NK-92 (cell line): ENCODE data around the gene TOMM40.
"Not testable (repeated sequence)": the region's sequence is repeated elsewhere in the genome, so short reads cannot be mapped to it uniquely, and the experiment has no call there.

ENCODE experiments used
- DNase-seq: peaks from one replicate; lab custom pipeline; 2025; ENCODE audit not compliant: unreplicated experiment; lab: John Stamatoyannopoulos, UW

TOMM40 gene

DNA sequence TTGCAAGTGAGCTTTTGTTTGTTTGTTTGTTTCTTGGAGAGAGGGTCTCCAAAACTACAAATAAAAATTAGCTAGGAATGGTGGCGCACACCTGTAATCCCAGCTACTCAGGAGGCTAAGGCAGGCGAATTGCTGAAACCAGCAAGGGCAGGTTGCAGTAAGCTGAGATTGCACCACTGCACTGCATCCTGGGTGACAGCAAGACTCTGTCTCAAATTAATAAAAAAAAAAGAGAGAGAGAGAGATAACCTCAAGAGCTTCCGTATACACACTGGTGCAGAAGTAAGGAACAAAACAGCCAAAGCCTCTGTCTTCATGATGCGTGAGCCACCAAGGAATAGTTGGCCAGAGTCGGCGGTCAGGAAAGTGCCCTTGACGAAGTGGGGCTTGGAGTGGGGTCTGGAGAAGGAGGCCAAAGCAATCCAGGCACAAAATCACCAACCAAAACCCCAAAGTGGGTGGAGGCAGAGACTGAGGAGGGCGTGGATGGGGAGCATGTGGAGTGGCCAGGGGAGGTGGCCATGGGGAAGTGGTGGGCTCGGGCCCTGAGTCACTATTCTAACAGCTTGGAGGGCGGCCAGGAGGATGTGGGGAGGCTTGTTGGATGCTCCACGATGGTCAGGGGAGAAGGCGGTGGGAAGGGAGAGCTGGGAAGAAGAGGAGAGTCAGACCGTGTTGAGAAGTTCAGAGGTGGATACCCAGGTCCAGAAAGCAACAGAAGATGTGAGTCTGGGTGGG lies 21.2 kb upstream of the TOMM40 start:
- no peak for DNase-seq

DNA sequence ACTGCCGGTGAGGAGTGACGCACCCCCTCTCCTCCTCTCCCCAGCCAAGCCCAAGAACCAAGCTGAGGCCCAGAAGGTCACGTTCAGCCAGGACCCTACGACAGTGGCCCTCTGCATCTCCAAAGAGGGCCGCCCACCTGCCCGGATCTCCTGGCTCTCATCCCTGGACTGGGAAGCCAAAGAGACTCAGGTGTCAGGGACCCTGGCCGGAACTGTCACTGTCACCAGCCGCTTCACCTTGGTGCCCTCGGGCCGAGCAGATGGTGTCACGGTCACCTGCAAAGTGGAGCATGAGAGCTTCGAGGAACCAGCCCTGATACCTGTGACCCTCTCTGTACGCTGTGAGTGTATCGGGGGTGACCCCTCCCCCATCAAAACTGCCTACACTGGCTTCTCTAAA lies 19.2 kb upstream of the TOMM40 start:
- no peak for DNase-seq

DNA sequence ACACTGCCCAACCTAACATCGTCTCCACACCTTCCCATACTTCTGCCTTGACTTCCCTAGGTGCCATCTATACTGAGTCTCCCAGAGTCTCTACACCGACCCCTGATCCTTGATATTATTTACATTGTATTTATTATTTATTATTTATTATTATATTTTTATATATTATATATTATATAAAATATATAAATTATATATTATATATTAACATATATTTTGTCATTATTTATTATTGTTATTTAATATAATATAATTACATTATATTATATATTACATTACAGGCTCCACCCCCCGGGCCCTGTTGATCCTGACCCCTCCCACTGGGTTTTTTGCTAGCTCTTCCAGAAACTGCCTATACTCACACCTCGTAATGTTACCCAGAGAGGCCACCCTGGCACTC lies 18.4 kb upstream of the TOMM40 start:
- no peak for DNase-seq

DNA sequence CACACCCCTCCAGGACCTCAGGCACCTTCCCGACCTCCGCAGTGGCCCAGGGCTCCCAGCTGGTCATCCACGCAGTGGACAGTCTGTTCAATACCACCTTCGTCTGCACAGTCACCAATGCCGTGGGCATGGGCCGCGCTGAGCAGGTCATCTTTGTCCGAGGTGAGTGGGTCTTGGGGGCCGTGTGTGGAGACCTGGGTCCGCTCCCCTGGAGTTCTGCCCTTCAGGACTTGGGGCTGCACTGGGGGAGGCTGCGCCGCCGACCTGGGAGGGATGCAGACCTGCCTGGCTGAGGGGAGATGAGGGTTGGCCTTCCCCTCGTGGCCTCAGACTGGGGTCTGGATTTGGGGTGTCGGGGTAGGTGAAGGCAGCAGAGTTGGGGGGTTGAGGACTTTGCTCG lies 16.7 kb upstream of the TOMM40 start:
- no peak for DNase-seq

DNA sequence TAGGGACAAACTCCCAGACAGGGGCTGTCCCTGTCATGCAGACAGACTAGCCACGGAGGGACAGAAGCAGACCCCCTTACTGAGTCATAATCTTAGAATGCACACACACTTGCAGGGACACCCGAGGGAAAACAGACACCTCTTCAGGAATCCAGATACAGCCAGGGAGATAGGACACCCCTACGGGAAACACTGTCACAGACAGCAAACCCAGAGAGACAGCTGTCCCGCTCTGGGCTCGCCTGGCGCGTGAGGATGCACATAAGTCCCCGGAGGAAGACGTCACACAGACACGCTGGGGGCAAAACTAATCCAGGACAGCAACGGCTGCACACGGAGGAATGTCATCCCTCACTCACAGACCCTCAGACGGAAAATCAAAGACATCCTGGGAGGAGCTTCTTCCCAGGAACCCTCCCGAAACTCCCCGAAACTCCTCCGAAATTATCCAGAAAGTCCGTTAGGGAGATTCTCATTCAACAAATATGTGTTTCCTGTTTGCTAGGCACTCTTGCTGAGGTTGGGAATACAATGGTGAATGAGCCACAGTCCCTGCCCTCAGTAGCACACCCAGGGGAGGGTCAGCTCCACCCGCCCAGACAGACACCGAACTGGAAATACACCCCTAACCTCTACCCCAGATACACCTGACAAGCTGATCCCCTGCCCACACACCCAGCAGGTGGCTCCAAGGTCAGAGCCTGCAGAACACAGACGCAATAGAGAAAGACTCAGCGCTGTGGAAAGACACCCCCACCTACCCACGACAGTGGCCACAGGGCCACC lies 15.2 kb upstream of the TOMM40 start:
- DNase-seq = no peak

DNA sequence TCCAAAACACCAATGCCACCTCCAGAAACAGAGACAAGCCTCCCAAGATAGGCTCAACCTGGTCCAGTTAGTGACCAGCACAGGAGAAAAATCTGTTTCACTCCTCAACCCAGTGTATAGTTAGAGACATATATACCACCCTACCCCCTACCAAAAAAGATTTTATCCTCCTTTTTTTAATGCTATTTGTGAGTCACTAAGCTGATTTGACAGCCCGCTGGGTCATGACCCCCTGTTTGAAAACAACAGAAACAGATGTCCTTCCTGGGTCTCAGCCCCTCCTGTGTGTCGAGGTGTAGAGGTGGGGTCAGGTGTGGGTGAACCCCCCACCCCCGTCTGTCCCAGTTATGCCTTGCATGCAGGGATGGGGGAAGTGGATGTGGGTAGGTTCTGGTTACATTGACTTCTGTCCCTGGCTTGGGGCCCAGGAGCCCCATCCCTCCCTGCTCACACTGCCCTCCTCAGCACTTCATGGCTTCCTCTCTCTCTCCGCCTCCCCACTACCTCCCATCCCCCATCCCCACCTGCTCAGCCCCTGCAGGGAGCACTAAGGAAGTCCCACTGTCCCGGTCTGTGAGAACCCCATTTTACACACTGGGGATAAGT lies 14.0 kb upstream of the TOMM40 start:
- no peak for DNase-seq

DNA sequence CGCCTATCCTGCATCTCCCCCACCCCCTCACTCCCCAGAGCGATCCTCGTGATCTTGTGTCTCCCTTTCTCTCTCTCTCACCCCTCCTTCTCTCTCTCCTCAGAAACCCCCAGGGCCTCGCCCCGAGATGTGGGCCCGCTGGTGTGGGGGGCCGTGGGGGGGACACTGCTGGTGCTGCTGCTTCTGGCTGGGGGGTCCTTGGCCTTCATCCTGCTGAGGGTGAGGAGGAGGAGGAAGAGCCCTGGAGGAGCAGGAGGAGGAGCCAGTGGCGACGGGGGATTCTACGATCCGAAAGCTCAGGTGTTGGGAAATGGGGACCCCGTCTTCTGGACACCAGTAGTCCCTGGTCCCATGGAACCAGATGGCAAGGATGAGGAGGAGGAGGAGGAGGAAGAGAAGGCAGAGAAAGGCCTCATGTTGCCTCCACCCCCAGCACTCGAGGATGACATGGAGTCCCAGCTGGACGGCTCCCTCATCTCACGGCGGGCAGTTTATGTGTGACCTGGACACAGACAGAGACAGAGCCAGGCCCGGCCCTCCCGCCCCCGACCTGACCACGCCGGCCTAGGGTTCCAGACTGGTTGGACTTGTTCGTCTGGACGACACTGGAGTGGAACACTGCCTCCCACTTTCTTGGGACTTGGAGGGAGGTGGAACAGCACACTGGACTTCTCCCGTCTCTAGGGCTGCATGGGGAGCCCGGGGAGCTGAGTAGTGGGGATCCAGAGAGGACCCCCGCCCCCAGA lies 12.8 kb upstream of the TOMM40 start:
- DNase-seq = no peak

DNA sequence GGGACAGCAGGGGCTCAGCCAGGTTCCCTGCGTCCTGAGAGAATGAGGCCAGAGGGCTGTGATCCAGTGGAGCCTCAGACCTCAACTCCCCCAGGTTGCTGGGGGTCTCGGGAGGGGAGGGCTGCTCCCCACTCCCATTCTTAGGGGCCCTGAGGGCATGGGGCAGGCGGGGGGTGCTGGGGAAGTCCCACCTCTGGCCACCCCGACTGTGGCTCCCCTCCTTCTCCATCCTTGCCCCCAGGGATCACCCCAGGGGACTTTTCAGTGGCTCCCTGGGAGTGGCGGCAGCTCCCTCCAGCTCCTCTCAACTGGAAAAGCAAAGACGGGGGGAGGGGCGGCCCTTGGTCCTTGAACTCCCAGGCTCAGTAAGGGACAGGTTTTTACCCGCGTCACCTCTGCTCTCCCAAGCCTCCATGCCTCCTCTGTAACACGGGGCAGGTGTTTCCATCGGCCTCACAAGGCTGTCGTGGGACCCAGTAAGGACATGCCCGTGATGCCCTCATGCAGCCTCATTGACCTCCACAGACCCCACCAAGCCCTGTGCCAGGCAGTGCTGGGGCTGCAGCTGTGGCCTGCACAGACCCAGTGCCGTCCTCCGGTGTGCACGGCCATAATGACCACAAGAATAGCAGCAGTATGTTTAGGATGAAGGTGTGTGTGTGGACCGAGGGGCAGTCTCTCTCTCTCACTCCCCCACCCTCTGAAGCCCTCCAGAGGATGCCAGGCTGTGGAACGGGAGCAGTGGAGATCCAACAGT lies 11.6 kb upstream of the TOMM40 start:
- no peak for DNase-seq

DNA sequence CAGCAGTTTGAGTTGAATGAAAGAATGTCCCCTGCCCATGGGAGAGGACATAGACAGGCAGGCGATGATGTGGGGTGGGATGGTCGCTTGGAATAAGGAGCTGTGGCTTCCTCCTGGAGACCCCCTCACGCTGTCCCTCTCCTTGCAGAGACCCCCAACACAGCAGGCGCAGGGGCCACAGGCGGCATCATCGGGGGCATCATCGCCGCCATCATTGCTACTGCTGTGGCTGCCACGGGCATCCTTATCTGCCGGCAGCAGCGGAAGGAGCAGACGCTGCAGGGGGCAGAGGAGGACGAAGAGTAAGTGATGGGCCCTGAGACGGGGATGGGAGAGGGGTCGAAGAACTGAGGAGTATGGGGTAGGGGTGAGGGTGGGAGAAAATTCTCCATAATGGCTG lies 9.0 kb upstream of the TOMM40 start:
- no peak for DNase-seq

DNA sequence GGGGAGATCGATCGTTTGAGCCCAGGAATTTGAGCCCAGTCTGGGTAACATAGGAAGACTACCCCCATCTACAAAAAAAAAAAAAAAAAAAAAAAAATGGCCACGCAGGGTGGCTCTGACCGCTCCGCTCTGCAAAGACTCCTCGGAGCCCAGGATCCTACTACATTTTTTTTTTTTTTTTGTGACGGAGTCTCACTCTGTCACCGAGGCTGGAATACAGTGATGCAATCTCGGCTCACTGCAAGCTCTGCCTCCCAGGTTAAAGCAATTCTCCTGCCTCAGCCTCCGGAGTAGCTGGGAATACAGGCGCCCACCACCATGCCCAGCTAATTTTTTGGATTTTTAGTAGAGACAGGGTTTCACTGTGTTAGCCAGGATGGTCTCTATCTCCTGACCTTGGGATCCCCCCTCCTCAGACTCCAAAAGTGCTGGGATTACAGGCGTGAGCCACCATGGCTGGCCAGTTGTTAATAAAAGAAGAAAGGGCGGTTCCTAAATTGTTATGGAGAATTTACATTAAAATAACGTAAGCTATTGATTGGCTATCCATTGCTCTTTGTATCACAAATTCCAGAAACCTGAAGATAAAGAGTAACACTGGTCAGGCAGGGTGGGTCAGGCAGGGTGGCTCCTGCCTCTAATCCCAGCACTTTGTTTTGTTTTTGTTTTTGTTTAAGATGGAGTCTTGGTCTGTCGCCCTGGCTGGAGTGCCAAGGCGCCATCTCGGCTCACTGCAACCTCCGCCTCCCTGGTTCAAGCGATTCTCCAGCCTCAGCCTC lies 8.2 kb upstream of the TOMM40 start:
- not testable (repeated sequence) for DNase-seq

DNA sequence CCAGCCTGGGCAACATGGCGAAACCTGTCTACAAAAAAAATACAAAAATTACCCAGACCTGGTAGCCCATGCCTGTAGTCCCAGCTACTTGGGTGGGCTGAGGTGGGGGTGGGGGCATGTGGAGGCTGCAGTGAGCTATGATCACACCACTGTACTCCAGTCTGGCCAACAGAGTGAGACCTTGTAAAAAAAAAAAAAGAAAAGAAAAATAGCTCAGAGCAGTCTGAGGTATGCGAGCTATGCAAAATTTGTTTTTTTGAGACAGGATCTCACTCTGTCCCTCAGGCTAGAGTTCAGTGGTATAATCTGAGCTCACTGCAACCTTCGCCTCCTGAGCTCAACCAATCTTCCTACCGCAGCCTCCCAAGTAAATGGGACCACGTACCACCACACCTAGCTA lies 7.1 kb upstream of the TOMM40 start:
- no peak for DNase-seq

DNA sequence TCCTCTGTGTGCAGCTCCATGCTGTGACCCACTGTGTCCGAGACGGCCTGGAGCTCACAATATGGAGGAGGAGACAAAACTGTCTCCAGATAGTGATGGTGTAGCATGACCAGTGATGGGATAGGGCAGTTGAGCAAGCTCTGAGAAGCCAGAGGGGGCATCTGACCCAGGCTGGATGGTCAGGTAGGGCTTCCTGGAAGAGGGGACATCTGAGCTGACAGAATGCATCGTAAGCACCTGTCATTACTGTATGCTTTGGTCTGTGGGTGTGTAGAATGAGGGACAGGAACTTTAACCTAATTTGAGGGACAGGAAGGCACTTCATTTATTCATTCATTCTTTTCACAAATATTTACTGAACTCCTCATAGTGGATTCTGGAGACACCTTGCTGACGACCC lies 6.5 kb upstream of the TOMM40 start:
- no peak for DNase-seq

DNA sequence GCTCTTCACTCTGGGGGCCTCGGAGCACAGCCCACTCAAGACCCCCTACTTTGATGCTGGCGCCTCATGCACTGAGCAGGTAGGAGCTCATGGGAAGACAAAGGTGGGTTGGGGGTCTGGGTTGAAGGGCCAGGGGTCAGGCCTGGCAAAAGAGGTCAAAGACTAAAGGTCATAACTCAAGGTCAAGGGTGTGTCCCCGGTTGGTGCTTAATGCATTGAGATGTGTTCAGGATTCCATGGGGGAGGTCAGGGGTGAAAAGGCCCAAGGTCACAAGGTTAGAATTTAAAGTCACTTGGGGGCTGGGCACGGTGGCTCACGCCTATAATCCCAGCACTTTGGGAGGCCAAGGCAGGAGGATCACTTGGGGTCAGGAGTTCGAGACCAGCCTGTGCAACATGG lies 4.9 kb upstream of the TOMM40 start:
- DNase-seq = no peak

DNA sequence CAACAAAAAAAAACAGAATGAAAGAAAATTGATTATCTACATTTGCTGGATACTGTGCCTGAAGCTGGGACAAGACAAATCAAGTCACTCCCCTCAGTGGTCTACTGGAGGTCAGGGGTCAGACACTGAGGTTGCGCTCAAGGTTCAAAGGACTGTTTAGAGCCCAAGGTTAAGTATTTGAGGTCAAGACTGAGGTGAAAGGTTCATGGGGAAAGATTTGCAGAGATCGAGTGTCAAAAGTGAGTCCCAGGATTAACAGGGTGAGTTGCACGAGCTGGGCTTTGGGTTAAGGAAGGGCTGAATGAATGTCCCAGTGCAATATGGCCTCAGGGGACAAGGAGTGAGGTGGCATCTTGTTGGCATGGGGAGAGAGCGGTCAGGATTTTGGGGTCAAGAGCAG lies 3.4 kb upstream of the TOMM40 start:
- no peak for DNase-seq

DNA sequence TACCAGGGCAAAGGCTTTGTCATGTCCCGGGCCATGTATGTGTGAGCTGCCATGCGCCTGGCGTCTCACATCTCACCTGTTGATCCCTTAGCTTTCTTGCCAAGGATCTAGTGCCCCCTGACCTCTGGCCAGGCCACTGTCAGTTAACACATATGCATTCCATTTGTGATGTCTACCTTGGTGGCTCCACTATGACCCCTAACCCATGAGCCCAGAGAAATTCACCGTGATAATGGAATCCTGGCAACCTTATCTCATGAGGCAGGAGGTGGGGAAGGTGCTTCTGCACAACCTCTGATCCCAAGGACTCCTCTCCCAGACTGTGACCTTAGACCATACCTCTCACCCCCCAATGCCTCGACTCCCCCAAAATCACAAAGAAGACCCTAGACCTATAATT lies 2.7 kb upstream of the TOMM40 start:
- not testable (repeated sequence) for DNase-seq

DNA sequence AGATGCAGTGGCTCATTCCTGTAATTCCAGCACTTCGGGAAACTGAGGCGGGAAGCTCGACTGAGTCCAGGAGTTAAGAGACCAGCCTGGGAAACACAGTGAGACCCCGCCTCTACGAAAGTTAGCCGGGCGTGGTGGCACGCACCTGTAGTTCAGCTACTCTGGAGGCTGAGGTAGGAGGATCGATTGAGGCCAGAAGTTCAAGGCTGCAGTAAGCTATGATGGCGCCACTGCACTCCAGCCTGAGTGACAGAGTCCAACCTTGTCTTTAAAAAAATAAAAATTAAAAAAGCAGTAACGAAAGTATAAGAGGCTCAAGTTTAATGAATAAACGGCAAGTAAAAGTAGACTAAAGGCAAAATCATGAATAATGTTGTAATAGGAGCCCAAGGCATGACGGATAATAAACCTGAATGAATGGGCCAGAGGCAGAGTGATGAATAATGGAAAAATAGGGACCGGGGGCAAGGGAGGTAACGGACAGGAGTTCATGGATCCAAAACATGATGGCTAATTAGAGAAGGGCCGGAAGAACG lies 1.2 kb upstream of the TOMM40 start:
- no peak for DNase-seq

DNA sequence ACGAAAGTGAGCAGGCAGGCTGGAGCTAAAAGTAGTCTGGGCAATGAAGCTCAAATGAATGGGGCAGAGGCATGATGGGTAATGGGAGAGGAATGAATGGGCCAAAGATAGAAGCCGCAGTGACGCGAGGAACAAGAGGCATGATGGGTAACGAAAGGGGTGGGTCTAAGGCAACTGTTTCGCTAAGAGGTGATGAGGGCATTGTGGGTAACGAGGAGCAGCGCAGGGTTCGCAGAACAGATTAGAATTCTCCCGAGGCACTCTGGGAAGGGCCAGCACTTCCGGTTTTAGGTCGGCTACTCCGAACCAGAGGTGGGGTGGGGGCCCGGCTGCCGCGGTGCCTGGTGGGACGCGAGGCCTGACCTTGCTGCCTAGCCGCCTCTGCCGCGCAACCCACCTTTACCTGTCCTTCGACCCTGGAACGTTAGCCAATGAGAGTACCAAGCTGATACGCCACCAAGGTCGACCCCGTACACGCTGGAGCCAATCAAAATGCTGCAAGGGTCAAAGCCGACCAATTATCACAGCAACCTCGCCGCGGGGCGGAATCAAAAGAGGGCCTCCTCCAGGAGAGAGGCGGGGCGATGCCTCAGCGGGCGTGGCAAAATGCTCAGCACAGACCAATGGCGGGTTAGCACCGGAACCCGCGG lies 563 bp upstream of the TOMM40 start:
- peak; percentile 98 for DNase-seq

DNA sequence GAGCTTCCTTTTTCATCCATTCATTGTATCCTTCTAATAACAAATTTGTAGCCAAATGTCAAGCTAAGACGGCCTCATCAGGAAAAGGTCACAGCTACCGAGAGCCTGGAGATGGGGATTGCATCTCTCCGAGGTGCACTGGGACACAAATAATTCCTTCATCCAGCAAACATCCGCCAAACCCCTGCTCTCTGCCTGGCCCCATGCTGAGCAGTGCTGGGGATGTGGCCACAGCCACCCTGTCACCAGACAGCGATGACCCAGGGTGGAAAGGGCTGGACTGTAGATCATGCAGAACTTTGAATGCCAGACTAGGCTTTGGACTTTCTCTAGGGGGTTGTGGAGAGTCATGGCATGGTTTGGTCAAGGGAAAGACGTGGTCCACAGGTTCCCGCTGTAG lies 1.9 kb downstream of the TOMM40 start:
- DNase-seq = no peak

DNA sequence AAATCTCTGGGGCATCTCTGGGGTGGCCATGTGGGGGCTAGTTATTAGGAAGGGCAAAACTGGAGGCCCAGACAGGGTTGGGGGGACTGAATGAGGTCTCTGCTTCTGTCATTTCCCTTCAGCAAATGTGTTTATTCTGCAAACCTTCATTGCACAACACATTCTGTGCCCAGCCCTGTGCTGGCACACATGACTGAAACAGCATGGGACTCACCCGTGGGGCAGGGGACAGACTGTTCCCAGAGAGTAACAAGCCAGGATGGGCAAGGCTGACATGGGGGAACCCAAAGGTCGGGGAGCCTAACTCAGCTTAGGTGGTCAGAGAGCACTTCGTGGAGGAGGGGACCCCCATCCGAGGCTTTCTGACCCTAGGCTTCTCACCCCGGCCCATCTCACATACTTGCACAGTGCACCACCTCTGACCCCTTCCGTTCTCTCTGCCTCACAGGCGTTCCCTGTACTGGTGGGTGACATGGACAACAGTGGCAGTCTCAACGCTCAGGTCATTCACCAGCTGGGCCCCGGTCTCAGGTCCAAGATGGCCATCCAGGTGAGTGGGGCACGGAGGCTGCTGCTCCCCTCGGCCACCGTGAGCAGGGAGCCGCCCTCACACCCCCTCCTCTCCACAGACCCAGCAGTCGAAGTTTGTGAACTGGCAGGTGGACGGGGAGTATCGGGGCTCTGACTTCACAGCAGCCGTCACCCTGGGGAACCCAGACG lies 2.4 kb downstream of the TOMM40 start:
- no peak for DNase-seq
